OCI-M2 (cell line): Measurements from ENCODE around the gene TCEA2.

Source experiments
- DNase-seq: peaks from one replicate; lab custom pipeline; 2025; ENCODE audit not compliant: unreplicated experiment; lab: John Stamatoyannopoulos, UW

The TCEA2 gene

GRCh38 chr20:64063389-64064144 is 569 bp downstream of the TCEA2 start:
- DNase-seq, result no peak

GRCh38 chr20:64064145-64064698 is 1.2 kb downstream of the TCEA2 start:
- DNase-seq, result no peak

- no peak for DNase-seq
Measured at GRCh38 chr20:64065062-64065973, 2.3 kb downstream of the TCEA2 start.

- DNase-seq, result no peak
Measured at GRCh38 chr20:64065974-64066343, 3.0 kb downstream of the TCEA2 start.

- no peak for DNase-seq
Measured at GRCh38 chr20:64067005-64067632, 4.1 kb downstream of the TCEA2 start.

GRCh38 chr20:64067733-64068307 is 4.8 kb downstream of the TCEA2 start:
- no peak for DNase-seq

GRCh38 chr20:64068386-64069208 is 5.6 kb downstream of the TCEA2 start:
- DNase-seq, result no peak

GRCh38 chr20:64069209-64069613 is 6.2 kb downstream of the TCEA2 start:
- no peak for DNase-seq

GRCh38 chr20:64069614-64070243 is 6.7 kb downstream of the TCEA2 start:
- DNase-seq, result no peak

GRCh38 chr20:64070244-64070993 is 7.4 kb downstream of the TCEA2 start:
- DNase-seq, result no peak

- DNase-seq, result no peak
Measured at GRCh38 chr20:64071341-64072332, 8.6 kb downstream of the TCEA2 start.

- no peak for DNase-seq
Measured at GRCh38 chr20:64072498-64073063, 9.6 kb downstream of the TCEA2 start.

- DNase-seq, result no peak
Measured at GRCh38 chr20:64073476-64074183, 10.6 kb downstream of the TCEA2 start.

GRCh38 chr20:64074184-64074789 is 11.3 kb downstream of the TCEA2 start:
- DNase-seq, result no peak

GRCh38 chr20:64074963-64075362 is 12.0 kb downstream of the TCEA2 start:
- DNase-seq, result no peak

GRCh38 chr20:64075556-64075955 is 12.6 kb downstream of the TCEA2 start:
- no peak for DNase-seq
